ENCODE data around the gene IGFLR1. TPM values are rescaled to one million over a fixed set of nuclear protein-coding genes. Genes with fewer than 3 reads are reported as not detected.

Gene IGFLR1
- total RNA-seq, 5 donors from 2014 or later (not counting 1 experiment from before 2014, with no cell fraction given) = 54.7 to 123 (median 98.1) TPM

DNA sequence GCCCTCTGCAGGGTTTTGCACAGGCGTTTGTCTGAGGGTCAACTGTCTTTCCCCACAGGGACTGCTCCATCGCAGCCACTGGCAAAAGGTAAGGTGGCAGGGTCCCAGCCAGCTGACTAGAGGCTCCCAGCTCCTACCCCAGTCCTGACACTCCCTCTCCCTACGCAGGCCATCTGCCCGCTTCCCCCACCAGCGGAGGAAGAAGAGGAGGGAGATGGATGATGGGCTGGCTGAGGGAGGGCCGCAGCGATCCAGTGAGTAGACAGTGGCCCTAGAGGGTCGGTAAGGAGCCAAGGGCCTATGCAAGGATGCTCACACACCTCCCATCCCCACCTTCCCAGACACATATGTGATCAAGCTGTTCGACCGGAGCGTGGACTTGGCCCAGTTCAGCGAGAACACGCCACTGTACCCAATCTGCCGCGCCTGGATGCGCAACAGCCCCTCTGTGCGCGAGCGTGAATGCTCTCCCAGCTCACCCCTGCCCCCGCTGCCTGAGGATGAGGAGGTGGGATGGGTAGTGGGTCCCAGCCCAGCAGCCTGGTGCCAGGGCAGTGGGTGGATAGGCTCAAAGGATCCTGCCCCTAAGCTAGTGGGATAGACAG is 10.6 kb upstream of the IGFLR1 start:
- Mint-ChIP-seq H3K36me3 (peaks cover 12% of the 10 kb centered on the region), H3K4me3 (no peak overlapping the region), H3K27ac (no peak overlapping the region), H3K4me1 (peaks cover 29 to 43% (median 42%) of the 10 kb centered on the region in 3 donors), H3K27me3 (peaks cover 7 to 10% of the 10 kb centered on the region in 2 donors), H3K9me3 (no peaks in the 10 kb centered on the region)
- no peak overlapping the region for H3K4me3 ChIP-seq (ENCODE audit: control insufficient read depth in 1 of 2, extremely low read depth in 1 of 2, low read length in 1 of 2)
- no peak overlapping the region for H3K27ac ChIP-seq (ENCODE audit: low read length)
- DNase-seq (no peak), ATAC-seq (replicated peaks in 1 of 4) (no peak)
- H3K36me3 ChIP-seq (ENCODE audit: control insufficient read depth in 2 of 2, extremely low read depth in 1 of 2, insufficient read depth in 1 of 2, low read length in 1 of 2) = peaks cover 3 to 27% of the 10 kb centered on the region in 2 donors
- CTCF ChIA-PET = interaction anchor here in 1 of 2 donors (0.6 kb wide), 1 partner anchor 46 kb away, joined by 3 read pairs; no protein-coding TSS in a partner anchor
- 96% methylated on average over 12 of the region's 20 CpGs for WGBS (ENCODE audit: insufficient coverage)
- H3K4me1 ChIP-seq (ENCODE audit: control insufficient read depth in 1 of 2, extremely low read depth in 1 of 2, insufficient read depth in 2 of 2, low read length in 2 of 2) = peaks cover 23 to 48% of the 10 kb centered on the region in 2 experiments
- POLR2A ChIA-PET = no interaction called here
- no peaks in the 10 kb centered on the region for H3K9me3 ChIP-seq
- H3K27me3 ChIP-seq (replicated peaks in 1 of 2; ENCODE audit: control insufficient read depth in 2 of 2, extremely low read depth in 1 of 2, insufficient read depth in 2 of 2, low read length in 1 of 2) = peaks cover 0 to 21% of the 10 kb centered on the region in 2 experiments

DNA sequence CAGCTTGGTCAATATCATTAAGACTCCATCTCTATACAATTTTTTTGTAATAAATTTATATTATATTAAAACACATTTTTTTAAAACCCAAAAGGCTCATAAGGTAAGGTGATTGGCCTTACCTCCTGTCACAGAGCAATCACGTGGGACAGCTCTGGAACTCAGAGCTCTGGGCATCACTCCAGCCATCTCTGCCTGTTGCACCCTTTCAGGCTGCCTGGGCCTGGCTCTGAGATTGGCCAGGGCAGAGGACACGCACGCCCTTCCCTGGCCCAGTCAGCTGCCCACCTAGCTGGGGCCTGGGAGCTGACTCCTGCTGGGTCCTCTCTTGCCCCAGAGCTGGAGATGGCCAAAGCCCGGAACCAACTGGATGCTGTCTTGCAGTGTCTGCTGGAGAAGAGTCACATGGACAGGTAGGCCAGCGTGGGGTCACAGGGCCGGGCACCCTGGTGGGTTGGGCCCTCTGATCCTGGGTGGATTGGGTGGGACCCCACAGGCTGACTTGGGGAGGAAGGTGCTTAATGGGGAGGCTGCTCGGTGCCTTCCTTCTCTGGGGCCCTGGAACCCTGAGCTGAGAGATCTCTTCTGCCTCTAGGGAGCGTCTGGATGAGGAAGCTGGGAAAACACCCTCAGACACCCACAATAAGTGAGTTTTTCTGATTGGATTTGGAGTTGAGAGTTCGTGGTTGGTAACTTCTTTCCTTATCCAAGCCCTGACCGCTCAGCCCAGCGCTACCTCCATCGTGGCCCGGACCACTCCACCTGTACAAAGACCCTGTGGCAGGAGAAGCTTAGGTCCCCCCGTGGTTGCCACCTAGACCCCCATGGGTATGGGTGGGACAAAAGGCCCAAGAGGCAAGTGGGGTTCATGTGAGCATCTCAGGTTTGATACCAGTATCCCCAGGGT is 9.8 kb upstream of the IGFLR1 start:
- Mint-ChIP-seq H3K36me3 (peaks cover 13% of the 10 kb centered on the region), H3K27me3 (peaks cover 7 to 10% of the 10 kb centered on the region in 2 donors), H3K27ac (no peak overlapping the region), H3K9me3 (no peaks in the 10 kb centered on the region), H3K4me3 (no peak overlapping the region), H3K4me1 (peaks cover 28 to 42% (median 34%) of the 10 kb centered on the region in 3 donors)
- H3K36me3 ChIP-seq (ENCODE audit: control insufficient read depth in 2 of 2, extremely low read depth in 1 of 2, insufficient read depth in 1 of 2, low read length in 1 of 2) = peaks cover 3 to 27% of the 10 kb centered on the region in 2 donors
- ChIA-PET CTCF (no interaction called here), POLR2A (no interaction called here)
- WGBS (ENCODE audit: insufficient coverage) = 97% methylated on average over 5 of the region's 14 CpGs
- no peak for DNase-seq
- peaks cover 0 to 17% of the 10 kb centered on the region in 2 experiments for H3K27me3 ChIP-seq (replicated peaks in 1 of 2; ENCODE audit: control insufficient read depth in 2 of 2, extremely low read depth in 1 of 2, insufficient read depth in 2 of 2, low read length in 1 of 2)
- no peaks in the 10 kb centered on the region for H3K9me3 ChIP-seq
- ATAC-seq (replicated peaks in 1 of 4) = no peak
- peaks cover 19 to 45% of the 10 kb centered on the region in 2 experiments for H3K4me1 ChIP-seq (ENCODE audit: control insufficient read depth in 1 of 2, extremely low read depth in 1 of 2, insufficient read depth in 2 of 2, low read length in 2 of 2)
- H3K4me3 ChIP-seq (ENCODE audit: control insufficient read depth in 1 of 2, extremely low read depth in 1 of 2, low read length in 1 of 2) = no peak overlapping the region
- H3K27ac ChIP-seq (ENCODE audit: low read length) = no peak overlapping the region

DNA sequence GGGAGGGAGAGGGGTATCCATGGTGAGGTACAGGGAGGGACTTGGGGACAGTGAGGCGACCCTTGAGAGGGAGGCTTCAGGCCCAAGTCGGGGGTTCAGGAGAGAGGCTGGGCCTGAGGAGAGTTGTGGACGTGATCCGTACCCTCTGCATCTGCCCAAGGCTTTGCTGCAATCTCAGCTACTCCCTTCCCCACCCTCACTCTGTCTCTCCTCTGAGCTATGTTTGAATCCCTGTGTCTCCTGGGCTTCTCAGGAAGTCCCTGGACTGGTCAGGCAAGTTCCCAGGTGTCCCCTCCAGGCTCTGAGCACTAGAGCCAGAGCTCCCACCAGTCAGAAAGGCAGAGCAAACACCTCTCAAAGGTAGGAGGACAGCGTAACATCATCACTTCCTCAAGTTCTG is 7.9 kb upstream of the IGFLR1 start:
- peaks cover 0 to 5% of the 10 kb centered on the region in 2 experiments for H3K27me3 ChIP-seq (replicated peaks in 1 of 2; ENCODE audit: control insufficient read depth in 2 of 2, extremely low read depth in 1 of 2, insufficient read depth in 2 of 2, low read length in 1 of 2)
- no peak for DNase-seq
- Mint-ChIP-seq H3K4me1 (peaks cover 31 to 47% (median 38%) of the 10 kb centered on the region in 3 donors), H3K9me3 (no peaks in the 10 kb centered on the region), H3K27ac (no peak overlapping the region), H3K4me3 (peak overlapping the region; percentile 25 to 95 (median 54)), H3K27me3 (peaks cover 2 to 5% of the 10 kb centered on the region in 2 donors), H3K36me3 (peaks cover 16% of the 10 kb centered on the region)
- H3K4me3 ChIP-seq (ENCODE audit: control insufficient read depth in 1 of 2, extremely low read depth in 1 of 2, low read length in 1 of 2) = no peak overlapping the region
- POLR2A ChIA-PET = interaction anchor here in 1 of 2 donors (0.5 kb wide), 1 partner anchor 108 kb away, joined by 7 read pairs; no protein-coding TSS in a partner anchor
- peaks cover 3 to 27% of the 10 kb centered on the region in 2 donors for H3K36me3 ChIP-seq (ENCODE audit: control insufficient read depth in 2 of 2, extremely low read depth in 1 of 2, insufficient read depth in 1 of 2, low read length in 1 of 2)
- H3K27ac ChIP-seq (ENCODE audit: low read length) = no peak overlapping the region
- CTCF ChIA-PET = no interaction called here
- H3K9me3 ChIP-seq = no peaks in the 10 kb centered on the region
- peaks cover 11 to 42% of the 10 kb centered on the region in 2 experiments for H3K4me1 ChIP-seq (ENCODE audit: control insufficient read depth in 1 of 2, extremely low read depth in 1 of 2, insufficient read depth in 2 of 2, low read length in 2 of 2)
- WGBS (ENCODE audit: insufficient coverage) = no CpG with 5 or more reads among the region's 5 CpGs
- no peak for ATAC-seq (replicated peaks in 1 of 4)

DNA sequence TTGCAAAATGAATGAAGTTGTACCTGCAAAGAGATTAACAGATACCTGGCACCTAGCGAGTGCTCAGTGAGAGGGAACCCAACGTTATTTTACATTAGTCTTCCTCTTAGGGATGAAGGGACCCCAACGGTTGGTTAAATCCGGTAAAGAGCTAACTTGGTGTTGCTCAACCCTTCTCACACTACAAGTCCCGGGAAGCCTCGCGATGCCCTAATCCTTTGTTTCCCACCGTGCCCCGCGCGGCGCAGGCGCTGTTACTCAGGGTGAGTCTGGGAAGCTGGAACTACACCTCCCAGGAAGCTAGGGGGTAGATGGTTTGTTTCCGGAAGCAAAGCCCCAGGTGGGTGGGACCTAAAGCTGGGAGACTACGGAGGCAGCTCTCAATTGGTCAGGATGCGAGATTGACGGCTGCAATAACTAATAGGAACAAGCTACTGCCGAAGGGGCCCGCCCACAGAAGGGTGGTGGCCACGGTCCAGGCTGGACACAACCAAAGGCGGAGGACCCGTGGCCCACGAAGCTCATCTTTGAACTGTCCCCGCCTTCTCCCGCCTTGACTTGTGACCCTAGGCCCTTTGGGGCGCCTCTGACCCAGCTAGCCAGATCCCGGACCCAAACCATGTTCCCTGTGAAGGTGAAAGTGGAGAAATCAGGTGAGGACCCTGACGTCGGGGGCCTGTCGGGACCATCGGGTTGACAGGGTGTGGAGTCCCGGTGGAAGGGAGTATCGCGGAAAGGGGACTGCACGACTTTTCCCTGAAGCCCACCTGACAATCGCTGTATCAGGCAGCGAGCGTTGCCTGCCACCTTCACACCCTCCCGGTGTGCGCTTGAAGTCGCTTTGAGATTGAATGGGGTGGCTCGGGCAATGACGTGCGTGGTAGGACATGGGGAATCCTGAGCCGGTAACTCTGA is 6.1 kb upstream of the IGFLR1 start, which contains the start of gene LIN37:
TSS of gene LIN37 (plus strand) at position 471 of the 915 bp plus-strand sequence. CDS start at position 620, 149 bp downstream.
- ChIA-PET CTCF (interaction anchor here in 1 of 2 donors (0.6 to 1.0 kb wide), 10 partner anchors 34 to 607 kb away, joined by 3 to 5 read pairs (median 4); partner anchors contain the start of gene COX6B1), POLR2A (interaction anchor here (0.6 to 1.1 kb wide), 4 partner anchors 24 to 100 kb away, joined by 3 to 5 read pairs (median 4); partner anchors contain the start of gene COX6B1 (in 1 of the 2))
- H3K4me3 ChIP-seq (ENCODE audit: control insufficient read depth in 1 of 2, extremely low read depth in 1 of 2, low read length in 1 of 2) = peak within 1 kb of the TSS; percentile 95 to 98
- Mint-ChIP-seq H3K27ac (peak within 1 kb of the TSS; percentile 95 to 97), H3K9me3 (no peaks in the 10 kb centered on the region), H3K27me3 (no peaks in the 10 kb centered on the region), H3K36me3 (peaks cover 10% of the 10 kb centered on the region), H3K4me1 (peaks cover 39 to 53% (median 43%) of the 10 kb centered on the region in 3 donors), H3K4me3 (peak within 1 kb of the TSS; percentile 95 to 97 (median 96))
- peak within 1 kb of the TSS; percentile 74 for H3K27ac ChIP-seq (ENCODE audit: low read length)
- under 1% methylated on average over 19 of the region's 45 CpGs for WGBS (ENCODE audit: insufficient coverage)
- H3K27me3 ChIP-seq (replicated peaks in 1 of 2; ENCODE audit: control insufficient read depth in 2 of 2, extremely low read depth in 1 of 2, insufficient read depth in 2 of 2, low read length in 1 of 2) = peaks cover 0 to 3% of the 10 kb centered on the region in 2 experiments
- H3K36me3 ChIP-seq (ENCODE audit: control insufficient read depth in 2 of 2, extremely low read depth in 1 of 2, insufficient read depth in 1 of 2, low read length in 1 of 2) = peaks cover 0 to 16% of the 10 kb centered on the region in 2 donors
- DNase-seq (peak; percentile 95 to 100 (median 99)), ATAC-seq (replicated peaks in 1 of 4) (peak; percentile 72 to 75 (median 73))
- H3K9me3 ChIP-seq = no peaks in the 10 kb centered on the region
- H3K4me1 ChIP-seq (ENCODE audit: control insufficient read depth in 1 of 2, extremely low read depth in 1 of 2, insufficient read depth in 2 of 2, low read length in 2 of 2) = peaks cover 18 to 54% of the 10 kb centered on the region in 2 experiments

DNA sequence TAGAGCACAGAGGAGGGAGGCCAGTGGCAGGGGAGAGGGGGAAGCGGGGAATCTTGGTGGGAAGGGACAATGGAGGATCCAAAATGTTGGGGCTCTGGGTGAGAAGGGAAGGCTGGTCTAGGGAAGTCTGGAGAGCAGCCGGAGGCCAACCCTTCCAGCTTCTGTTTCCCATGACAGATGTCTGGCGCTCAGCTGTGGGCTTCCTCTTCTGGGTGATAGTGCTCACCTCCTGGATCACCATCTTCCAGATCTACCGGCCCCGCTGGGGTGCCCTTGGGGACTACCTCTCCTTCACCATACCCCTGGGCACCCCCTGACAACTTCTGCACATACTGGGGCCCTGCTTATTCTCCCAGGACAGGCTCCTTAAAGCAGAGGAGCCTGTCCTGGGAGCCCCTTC is 4.3 kb upstream of the IGFLR1 start:
- H3K9me3 Mint-ChIP-seq = no peaks in the 10 kb centered on the region
- DNase-seq (no peak), ATAC-seq (replicated peaks in 1 of 4) (no peak)
- Histone ChIP-seq H3K27me3 (replicated peaks in 1 of 2; ENCODE audit: control insufficient read depth in 2 of 2, extremely low read depth in 1 of 2, insufficient read depth in 2 of 2, low read length in 1 of 2) (no peaks in the 10 kb centered on the region), H3K4me1 (ENCODE audit: control insufficient read depth in 1 of 2, extremely low read depth in 1 of 2, insufficient read depth in 2 of 2, low read length in 2 of 2) (peaks cover 25 to 71% of the 10 kb centered on the region in 2 experiments), H3K9me3 (no peaks in the 10 kb centered on the region), H3K4me3 (ENCODE audit: control insufficient read depth in 1 of 2, extremely low read depth in 1 of 2, low read length in 1 of 2) (no peak overlapping the region), H3K36me3 (ENCODE audit: control insufficient read depth in 2 of 2, extremely low read depth in 1 of 2, insufficient read depth in 1 of 2, low read length in 1 of 2) (no peaks in the 10 kb centered on the region), H3K27ac (ENCODE audit: low read length) (no peak overlapping the region)
- WGBS (ENCODE audit: insufficient coverage) = 98% methylated on average over 4 of the region's 5 CpGs
- POLR2A ChIA-PET = no interaction called here
- H3K4me1 Mint-ChIP-seq = peaks cover 54 to 66% (median 56%) of the 10 kb centered on the region in 3 donors
- CTCF ChIA-PET = no interaction called here
- peak overlapping the region; percentile 87 to 99 (median 97) for H3K4me3 Mint-ChIP-seq
- H3K27me3 Mint-ChIP-seq = no peaks in the 10 kb centered on the region
- H3K36me3 Mint-ChIP-seq = peaks cover 13% of the 10 kb centered on the region
- H3K27ac Mint-ChIP-seq = peak overlapping the region; percentile 99 to 100

Measured in T-cell (primary cell).